H1 (cell line): ENCODE data around the gene HECTD4. TPM values are rescaled to one million over a fixed set of nuclear protein-coding genes. Genes with fewer than 3 reads are reported as not detected.

Experiments
- CTCF ChIA-PET: fragments of 300-600 bp; sonication (Branson Sonifier 250); formaldehyde crosslinking; loops from one replicate; lab custom pipeline; 2021; ENCODE audit not compliant: partially characterized antibody; lab: Charles Lee
- POLR2A ChIA-PET: fragments of 300-600 bp; sonication (Branson Sonifier 250); formaldehyde crosslinking; loops from one replicate; lab custom pipeline; 2021; ENCODE audit warnings: inconsistent platforms; ENCODE audit not compliant: partially characterized antibody; lab: Charles Lee
- DNase-seq, 2 experiments: peaks; one replicate each; pipeline versions ENCODE4 v3.0.0 to v3.0.0-alpha.2; 2010 to 2022; ENCODE audit warnings: low spot score in 2 of 2, low read depth in 1 of 2, mixed read lengths in 1 of 2
- FAIRE-seq: peaks from 2 replicates; lab custom pipeline; 2011; peaks lifted over from hg19 to GRCh38; lab: Jason Lieb, UNC
- H2AFZ ChIP-seq: 2 replicates; pipeline ENCODE4 v1.8.1; 2012; ENCODE audit warnings: low read length, inconsistent platforms
- H2AK5ac ChIP-seq: 2 replicates; pipeline ENCODE4 v1.6.1; 2013; ENCODE audit warnings: low read depth, low read length
- H2BK120ac ChIP-seq: replicated peaks from 2 replicates; pipeline ENCODE3; 2013; ENCODE audit warnings: low read depth, low read length, inconsistent platforms
- H2BK12ac ChIP-seq: 2 replicates; pipeline ENCODE4 v1.6.1; 2013; ENCODE audit warnings: low read depth, low read length
- H2BK15ac ChIP-seq: 2 replicates; pipeline ENCODE4 v1.6.1; 2013; ENCODE audit warnings: low read length
- H2BK20ac ChIP-seq: 2 replicates; pipeline ENCODE4 v1.6.1; 2013; ENCODE audit warnings: low read length
- H2BK5ac ChIP-seq: 2 replicates; pipeline ENCODE4 v1.6.1; 2013; ENCODE audit warnings: low read depth, low read length
- H3K14ac ChIP-seq: 2 replicates; pipeline ENCODE4 v1.6.1; 2013; ENCODE audit warnings: inconsistent platforms; ENCODE audit not compliant: insufficient read length
- H3K18ac ChIP-seq: 2 replicates; pipeline ENCODE4 v1.6.1; 2013; ENCODE audit warnings: low read length; ENCODE audit errors: extremely low read depth
- H3K23ac ChIP-seq: 2 replicates; pipeline ENCODE4 v1.6.1; 2013; ENCODE audit warnings: inconsistent platforms; ENCODE audit not compliant: insufficient read length
- H3K23me2 ChIP-seq: 2 replicates; pipeline ENCODE4 v1.6.1; 2013; ENCODE audit warnings: low read depth, low read length
- H3K27ac ChIP-seq: 2 replicates; pipeline ENCODE4 v1.6.1; 2011; ENCODE audit warnings: low read depth, low read length, inconsistent platforms
- H3K27me3 ChIP-seq, 4 experiments: replicated peaks in 1 of 4; 1 replicate in 1 of 4; 2 replicates in 3 of 4; pipeline versions ENCODE4 v1.6.1 to v1.8.1; 2011 to 2013; ENCODE audit warnings: low read length in 3 of 4, mild to moderate bottlenecking in 3 of 4, inconsistent platforms in 2 of 4, mixed read lengths in 2 of 4, moderate library complexity in 1 of 4; ENCODE audit not compliant: control insufficient read depth in 3 of 4, insufficient read depth in 3 of 4; ENCODE audit errors: extremely low read depth in 1 of 4
- H3K36me3 ChIP-seq, 4 experiments: 2 replicates each; pipeline versions ENCODE4 v1.6.1 to v1.8.1; 2011 to 2013; ENCODE audit warnings: mild to moderate bottlenecking in 4 of 4, low read length in 3 of 4, moderate library complexity in 2 of 4, control low read depth in 1 of 4, inconsistent platforms in 1 of 4; ENCODE audit not compliant: insufficient read depth in 4 of 4, control insufficient read depth in 2 of 4
- H3K4ac ChIP-seq: replicated peaks from 2 replicates; pipeline ENCODE3; 2013; ENCODE audit warnings: low read length, low read depth, mixed read lengths, inconsistent platforms; ENCODE audit not compliant: insufficient read length
- H3K4me1 ChIP-seq, 4 experiments: replicated peaks in 1 of 4; 1 replicate in 1 of 4; 2 replicates in 3 of 4; pipeline versions ENCODE4 v1.6.1 to v1.8.1; 2011 to 2013; ENCODE audit warnings: low read length in 3 of 4, inconsistent platforms in 2 of 4, mixed read lengths in 1 of 4; ENCODE audit not compliant: insufficient read depth in 4 of 4, control insufficient read depth in 3 of 4
- H3K4me2 ChIP-seq, 2 experiments: 2 replicates each; pipeline versions ENCODE4 v1.6.1 to v1.8.1; 2011 to 2013; ENCODE audit warnings: low read depth in 2 of 2, low read length in 2 of 2, control low read depth in 1 of 2, inconsistent platforms in 1 of 2, mild to moderate bottlenecking in 1 of 2; ENCODE audit not compliant: insufficient read depth in 1 of 2
- H3K4me3 ChIP-seq, 4 experiments: fragments of 200-600, 300-600 bp in 1 of 4; sonication (generic), shearing (Covaris generic), sonication (Bioruptor Twin) in 1 of 4; 2 replicates each; pipeline versions ENCODE4 v1.5.1 to v1.8.1; 2011 to 2016; ENCODE audit warnings: low read length in 4 of 4, low read depth in 3 of 4, control low read depth in 2 of 4, inconsistent platforms in 2 of 4, mild to moderate bottlenecking in 2 of 4, mixed read lengths in 1 of 4, moderate library complexity in 1 of 4; ENCODE audit not compliant: insufficient read depth in 2 of 4; ENCODE audit errors: extremely low read depth in 1 of 4
- H3K56ac ChIP-seq: replicated peaks from 2 replicates; pipeline ENCODE3; 2013; ENCODE audit warnings: low read depth, mild to moderate bottlenecking, mixed read lengths, low read length, inconsistent platforms; ENCODE audit not compliant: insufficient read length
- H3K79me1 ChIP-seq: 2 replicates; pipeline ENCODE4 v1.6.1; 2013; ENCODE audit warnings: low read depth, low read length, control low read depth
- H3K79me2 ChIP-seq, 2 experiments: 2 replicates each; pipeline versions ENCODE4 v1.6.1 to v1.8.1; 2012 to 2013; ENCODE audit warnings: low read length in 2 of 2, mild to moderate bottlenecking in 2 of 2, inconsistent platforms in 1 of 2; ENCODE audit not compliant: insufficient read depth in 2 of 2, control insufficient read depth in 1 of 2
- H3K9ac ChIP-seq, 4 experiments: replicated peaks in 1 of 4; 1 replicate in 1 of 4; 2 replicates in 3 of 4; pipeline versions ENCODE4 v1.6.1 to v1.8.1; 2011 to 2013; ENCODE audit warnings: low read depth in 3 of 4, low read length in 3 of 4, control low read depth in 2 of 4, mild to moderate bottlenecking in 2 of 4, moderate library complexity in 2 of 4, inconsistent platforms in 1 of 4; ENCODE audit errors: extremely low read depth in 1 of 4
- H3K9me3 ChIP-seq, 2 experiments: 2 replicates each; pipeline versions ENCODE4 v1.6.1 to v1.8.1; 2012 to 2013; ENCODE audit warnings: mild to moderate bottlenecking in 2 of 2, moderate library complexity in 2 of 2, control low read depth in 1 of 2, inconsistent platforms in 1 of 2, low read depth in 1 of 2, low read length in 1 of 2, mixed read lengths in 1 of 2; ENCODE audit not compliant: insufficient read depth in 2 of 2
- H4K20me1 ChIP-seq, 2 experiments: replicated peaks in 1 of 2; 2 replicates each; pipeline versions ENCODE3 to v1.8.1; 2011 to 2013; ENCODE audit warnings: inconsistent platforms in 2 of 2, low read length in 2 of 2, mild to moderate bottlenecking in 1 of 2; ENCODE audit not compliant: insufficient read depth in 2 of 2, control insufficient read depth in 1 of 2
- H4K5ac ChIP-seq: 2 replicates; pipeline ENCODE4 v1.6.1; 2013; ENCODE audit warnings: low read length, low read depth, mixed read lengths, inconsistent platforms; ENCODE audit not compliant: insufficient read length
- H4K8ac ChIP-seq: 2 replicates; pipeline ENCODE4 v1.8.0; 2013; ENCODE audit warnings: mild to moderate bottlenecking, moderate library complexity, low read length, inconsistent platforms; ENCODE audit not compliant: insufficient read depth; ENCODE audit errors: extremely low read depth
- H4K91ac ChIP-seq: replicated peaks from 2 replicates; pipeline ENCODE3; 2013; ENCODE audit warnings: low read length, mixed read lengths, inconsistent platforms; ENCODE audit not compliant: insufficient read length
- BACH1 ChIP-seq: IDR thresholded peaks from 2 replicates; pipeline ENCODE4 v1.6.1; 2012; ENCODE audit warnings: low read length, improper control_type of control experiment
- CREB1 ChIP-seq: IDR thresholded peaks from 2 replicates; pipeline ENCODE4 v1.6.1; 2012; ENCODE audit warnings: inconsistent platforms
- EZH2 ChIP-seq: fragments of 200-600 bp; sonication (generic); IDR thresholded peaks from 2 replicates; pipeline ENCODE4 v1.7.1; 2012; ENCODE audit warnings: low read depth, mild to moderate bottlenecking, moderate library complexity, low read length, inconsistent platforms; ENCODE audit not compliant: severe bottlenecking
- FOSL1 ChIP-seq: IDR thresholded peaks from 2 replicates; pipeline ENCODE4 v1.6.1; 2011; ENCODE audit warnings: mild to moderate bottlenecking, low read depth, low read length, moderate library complexity; ENCODE audit not compliant: insufficient read depth
- HDAC2 ChIP-seq, 2 experiments: fragments of 300-600 bp in 1 of 2; sonication (generic) in 1 of 2; IDR thresholded peaks; 2 replicates each; pipeline ENCODE4 v1.6.1; 2011 to 2012; ENCODE audit warnings: low read depth in 2 of 2, low read length in 2 of 2, mild to moderate bottlenecking in 2 of 2, moderate library complexity in 2 of 2, borderline replicate concordance in 1 of 2, inconsistent platforms in 1 of 2
- KDM1A ChIP-seq: fragments of 200-600, 300-600 bp; sonication (generic); IDR thresholded peaks from 2 replicates; pipeline ENCODE4 v1.7.1; 2016; ENCODE audit warnings: mild to moderate bottlenecking, low read length, borderline replicate concordance
- KDM4A ChIP-seq: IDR thresholded peaks from one replicate; pipeline ENCODE4 v1.7.1; 2012; ENCODE audit warnings: low read depth, mild to moderate bottlenecking, moderate library complexity, low read length, inconsistent platforms; ENCODE audit not compliant: severe bottlenecking
- MAFK ChIP-seq: IDR thresholded peaks from 2 replicates; pipeline ENCODE4 v1.6.1; 2012; ENCODE audit warnings: low read depth, mild to moderate bottlenecking, improper control_type of control experiment, low read length
- POLR2A ChIP-seq, 2 experiments: IDR thresholded peaks; 1 replicate in 1 of 2; 2 replicates in 1 of 2; pipeline ENCODE4 v1.6.1; 2011; ENCODE audit warnings: low read depth in 2 of 2, low read length in 2 of 2, mild to moderate bottlenecking in 2 of 2; ENCODE audit errors: control extremely low read depth in 1 of 2
- RNF2 ChIP-seq: fragments of 200-900, 300-1000 bp; sonication (generic); IDR thresholded peaks from 2 replicates; pipeline ENCODE4 v1.7.1; 2016; ENCODE audit warnings: borderline replicate concordance, low read depth, mild to moderate bottlenecking, antibody characterized with exemption, low read length; ENCODE audit not compliant: poor library complexity, severe bottlenecking; ENCODE audit errors: missing control alignments
- RXRA ChIP-seq: IDR thresholded peaks from 2 replicates; pipeline ENCODE4 v1.6.1; 2011; ENCODE audit warnings: low read depth, mild to moderate bottlenecking, low read length, moderate library complexity; ENCODE audit not compliant: insufficient read depth
- SIN3A ChIP-seq, 2 experiments: IDR thresholded peaks in 1 of 2; conservative IDR thresholded peaks in 1 of 2; 2 replicates each; pipeline ENCODE4 v1.6.1; 2011 to 2012; ENCODE audit warnings: low read length in 2 of 2, improper control_type of control experiment in 1 of 2, low read depth in 1 of 2, mild to moderate bottlenecking in 1 of 2
- SP2 ChIP-seq: IDR thresholded peaks from 2 replicates; pipeline ENCODE4 v1.6.1; 2012; ENCODE audit warnings: mild to moderate bottlenecking, low read length, inconsistent platforms
- TBP ChIP-seq: IDR thresholded peaks from 2 replicates; pipeline ENCODE4 v1.6.1; 2011; ENCODE audit warnings: low read depth, low read length, improper control_type of control experiment
- TCF12 ChIP-seq: IDR thresholded peaks from 2 replicates; pipeline ENCODE4 v1.6.1; 2011; ENCODE audit warnings: low read depth, mild to moderate bottlenecking, low read length
- WGBS, 2 experiments: shearing (Covaris generic) in 1 of 2; methylation state at CpG; one replicate each; pipeline versions ENCODE4 v1.1.6 to v1.1.7; 2013 to 2015; ENCODE audit warnings: low lambda C conversion rate in 2 of 2, mixed read lengths in 2 of 2, inconsistent platforms in 1 of 2, low coverage in 1 of 2, missing lambda C conversion rate in 1 of 2; ENCODE audit not compliant: insufficient replicate concordance in 2 of 2, insufficient coverage in 1 of 2, insufficient read length in 1 of 2; ENCODE audit errors: extremely low coverage in 1 of 2, missing lambda C conversion rate in 1 of 2; 5-methylcytosine and 5-hydroxymethylcytosine counted together
- polyA plus RNA-seq, 7 experiments: library from polyadenylated mRNA; depleted of rRNA in 3 of 7; stranded (reverse) in 5 of 7; unstranded in 2 of 7; fragments of >200 nt in 5 of 7; fragments of 200-250 nt in 2 of 7; gene quantifications; 1 replicate in 5 of 7; 2 replicates in 1 of 7; 4 replicates in 1 of 7; pipeline versions ENCODE4 v1.2.1 to v1.2.3, GENCODE V29; 2011 to 2013; ENCODE audit warnings: missing spikeins in 2 of 7, mixed read lengths in 2 of 7
- total RNA-seq: library from RNA; stranded (reverse); fragmentation: NEBNext Ultra II Directional; extraction: Animal tissue kit (Norgen Biotek cat#: 25700); gene quantifications from 2 replicates; pipeline ENCODE4 v1.2.1, GENCODE V29; 2021

The HECTD4 gene
- total and polyA plus RNA-seq, 2 of the 8 experiments (the other 6 are each of a cell fraction or from before 2014, with no cell fraction given) = 6.5 to 33.7 TPM

GRCh38 chr12:112304436-112304835, 77.8 kb downstream of the HECTD4 start:
- Histone ChIP-seq H3K27ac (no peak overlapping the region), H3K4ac (no peak overlapping the region), H2BK5ac (no peak overlapping the region), H2BK12ac (no peak overlapping the region), H3K9me3 (no peaks in the 10 kb centered on the region), H3K4me2 (no peak overlapping the region), H3K36me3 (peaks cover 0 to 11% (median 1%) of the 10 kb centered on the region in 4 experiments; a peak in 1 of 8 replicates), H4K91ac (no peak overlapping the region), H2AK5ac (no peak overlapping the region), H3K14ac (no peak overlapping the region), H4K5ac (no peak overlapping the region), H3K23me2 (no peaks in the 10 kb centered on the region), H3K79me1 (no peaks in the 10 kb centered on the region), H3K23ac (no peak overlapping the region), H2BK15ac (no peak overlapping the region), H3K79me2 (no peaks in the 10 kb centered on the region), H3K4me1 (no peaks in the 10 kb centered on the region), H3K4me3 (no peak overlapping the region), H3K27me3 (no peaks in the 10 kb centered on the region), H3K56ac (no peak overlapping the region), H3K9ac (no peak overlapping the region), H2AFZ (no peak overlapping the region), H3K18ac (no peak overlapping the region), H4K8ac (no peak overlapping the region), H4K20me1 (no peaks in the 10 kb centered on the region), H2BK20ac (no peak overlapping the region), H2BK120ac (no peak overlapping the region)
- CTCF ChIA-PET = no interaction called here
- no peak for DNase-seq
- no peak for FAIRE-seq
- 94% methylated on average over 4 of the region's 4 CpGs; no CpG with 5 or more reads in 1 of the 2 experiments for WGBS, 2 experiments
- POLR2A ChIA-PET = no interaction called here
- no peak for TF ChIP-seq KDM1A
- TF ChIP-seq RNF2 = no peak
- no peak for TF ChIP-seq KDM4A
- TF ChIP-seq MAFK = no peak
- TF ChIP-seq TBP = no peak
- TF ChIP-seq TCF12 = no peak
- TF ChIP-seq EZH2 = no peak
- no peak for TF ChIP-seq RXRA
- no peak for TF ChIP-seq SIN3A (conservative IDR thresholded peaks at IDR 0.05 in 1 of 2, IDR thresholded peaks at IDR 0.05 in 1 of 2; ENCODE audit: low read depth in 1 of 2, low read length in 2 of 2)
- no peak for TF ChIP-seq BACH1
- TF ChIP-seq HDAC2 (IDR thresholded peaks at IDR 0.05; ENCODE audit: borderline replicate concordance in 1 of 2, low read depth in 2 of 2, low read length in 2 of 2) = no peak
- TF ChIP-seq POLR2A (IDR thresholded peaks at IDR 0.05; ENCODE audit: control extremely low read depth in 1 of 2, low read depth in 2 of 2, low read length in 2 of 2) = no peak
- no peak for TF ChIP-seq FOSL1
- no peak for TF ChIP-seq CREB1
- TF ChIP-seq SP2 = no peak
